GM12878 (cell line): ENCODE data around the gene UACA. TPM values are rescaled to one million over a fixed set of nuclear protein-coding genes. Genes with fewer than 3 reads are reported as not detected.

ENCODE experiments used
- ATAC-seq: fragments of 200-7000 bp; cut with Tn5 transposase; 3 replicates; pipeline ENCODE4 v1.9.1; 2020; ENCODE audit warnings: mild to moderate bottlenecking, moderate library complexity
- BruUV-seq: library from RNA; stranded (reverse); fragments of 400-500 nt; replicated peaks from 2 replicates; lab custom pipeline; 2021; lab: Mats Ljungman, UMichigan
- CTCF ChIA-PET: fragments of 300-600 bp; sonication (Branson Sonifier 250); formaldehyde crosslinking; extraction: SDS; loops from one replicate; lab custom pipeline; 2021; ENCODE audit warnings: inconsistent platforms; lab: Yijun Ruan, JAX
- POLR2A ChIA-PET: fragments of 350-600 bp; formaldehyde crosslinking; extraction: SDS; loops from one replicate; lab custom pipeline; 2021; ENCODE audit warnings: inconsistent platforms; lab: Charles Lee
- RAD21 ChIA-PET: fragments of 300-600 bp; sonication (Branson Sonifier 250); formaldehyde crosslinking; loops from one replicate; lab custom pipeline; 2023; ENCODE audit warnings: antibody characterized with exemption; ENCODE audit not compliant: unreplicated experiment; lab: Charles Lee
- SMC1A ChIA-PET: fragments of 300-600 bp; sonication (Branson Sonifier 250); formaldehyde crosslinking; loops from one replicate; lab custom pipeline; 2023; ENCODE audit not compliant: unreplicated experiment, uncharacterized antibody; lab: Charles Lee
- DNase-seq: peaks from one replicate; pipeline ENCODE4 v3.0.0-alpha.2; 2011; ENCODE audit warnings: low read depth, low spot score
- FAIRE-seq: peaks from 3 replicates; lab custom pipeline; 2011; peaks lifted over from hg19 to GRCh38; lab: Jason Lieb, UNC
- H2AFZ ChIP-seq: 2 replicates; pipeline ENCODE4 v1.6.0; 2011; ENCODE audit warnings: low read depth, low read length, control low read depth; ENCODE audit not compliant: control insufficient read depth
- H3K27ac ChIP-seq: 2 replicates; pipeline ENCODE4 v1.5.1; 2011; ENCODE audit warnings: control low read depth; ENCODE audit not compliant: control insufficient read depth, insufficient read depth
- H3K27me3 ChIP-seq, 2 experiments: replicated peaks in 1 of 2; 2 replicates each; pipeline versions ENCODE4 v1.6.0 to v1.6.1; 2011; ENCODE audit warnings: low read length in 1 of 2; ENCODE audit not compliant: control insufficient read depth in 2 of 2, insufficient read depth in 2 of 2
- H3K36me3 ChIP-seq, 2 experiments: 2 replicates each; pipeline ENCODE4 v1.5.1; 2011; ENCODE audit warnings: low read length in 1 of 2; ENCODE audit not compliant: control insufficient read depth in 2 of 2, insufficient read depth in 2 of 2
- H3K4me1 ChIP-seq: 2 replicates; pipeline ENCODE4 v1.6.1; 2011; ENCODE audit warnings: mild to moderate bottlenecking, low read length, moderate library complexity, mixed read lengths; ENCODE audit not compliant: control insufficient read depth, insufficient read depth
- H3K4me2 ChIP-seq: 2 replicates; pipeline ENCODE4 v1.6.0; 2011; ENCODE audit warnings: control low read depth; ENCODE audit not compliant: control insufficient read depth, insufficient read depth
- H3K4me3 ChIP-seq: fragments of 200-600 bp; sonication (generic); 2 replicates; pipeline ENCODE4 v1.5.1; 2016
- H3K79me2 ChIP-seq: 2 replicates; pipeline ENCODE4 v1.6.0; 2011; ENCODE audit warnings: low read length; ENCODE audit not compliant: control insufficient read depth, insufficient read depth
- H3K9ac ChIP-seq: 2 replicates; pipeline ENCODE4 v1.8.0; 2011; ENCODE audit warnings: low read length, control low read depth, mixed read lengths; ENCODE audit not compliant: control insufficient read depth, insufficient read depth
- H3K9me3 ChIP-seq: replicated peaks from 3 replicates; pipeline ENCODE4 v1.5.1; 2011; ENCODE audit warnings: mild to moderate bottlenecking, low read length; ENCODE audit not compliant: control insufficient read depth, insufficient read depth
- H4K20me1 ChIP-seq: 2 replicates; pipeline ENCODE4 v1.6.0; 2011; ENCODE audit not compliant: control insufficient read depth, insufficient read depth
- EED ChIP-seq: sonication (generic); IDR thresholded peaks from 2 replicates; pipeline ENCODE4 v1.6.1; 2016; ENCODE audit warnings: antibody characterized with exemption, low read depth
- SIN3A ChIP-seq: IDR thresholded peaks from 2 replicates; pipeline ENCODE4 v1.6.1; 2012; ENCODE audit warnings: low read depth, low read length, improper control_type of control experiment
- TCF12 ChIP-seq: IDR thresholded peaks from 2 replicates; pipeline ENCODE4 v1.6.1; 2011; ENCODE audit warnings: low read depth, mild to moderate bottlenecking, low read length
- ZNF24 ChIP-seq: fragments of 450-650 bp; IDR thresholded peaks from 2 replicates; pipeline ENCODE4 v1.6.1; 2017; ENCODE audit warnings: antibody characterized with exemption, mild to moderate bottlenecking
- WGBS: methylation state at CpG from one replicate; pipeline ENCODE4 v1.1.6; 2016; ENCODE audit warnings: low lambda C conversion rate; ENCODE audit not compliant: insufficient replicate concordance, insufficient coverage; ENCODE audit errors: missing lambda C conversion rate; 5-methylcytosine and 5-hydroxymethylcytosine counted together
- in situ Hi-C: fragments of 300-500 bp; cut with MboI; formaldehyde crosslinking; loops from 9 replicates; pipeline ENCODE4 v1.14.3; 2018; ENCODE audit warnings: mixed read lengths
- intact Hi-C: fragments of 100-400 bp; cut with micrococcal nuclease; formaldehyde crosslinking; loops from one replicate; pipeline ENCODE4 v1.14.2; 2022; ENCODE audit not compliant: unreplicated experiment
- polyA plus RNA-seq, 11 experiments: library from polyadenylated mRNA; depleted of rRNA in 4 of 11; unstranded in 6 of 11; stranded (reverse) in 5 of 11; fragments of >200 nt; fragmentation: Nextera tagmentation in 4 of 11; fragmentation: Illumina TruSeq in 1 of 11; extraction: Ambion mirVana in 4 of 11; extraction: Trizol in 1 of 11; gene quantifications; 1 replicate in 1 of 11; 2 replicates in 10 of 11; pipeline versions ENCODE4 v1.2.1 to v1.2.3, GENCODE V29; 2011 to 2016; ENCODE audit warnings: inconsistent platforms in 2 of 11, missing spikeins in 2 of 11, low read depth in 1 of 11
- total RNA-seq, 4 experiments: library from RNA; depleted of rRNA in 3 of 4; stranded (reverse); fragments of >200 nt in 3 of 4; fragmentation: Illumina TruSeq in 1 of 4; extraction: Trizol in 1 of 4; gene quantifications; 2 replicates each; pipeline versions ENCODE4 v1.2.1 to v1.2.3, GENCODE V29; 2013 to 2021
- TF ChIP-seq, protein P1 (sequence below): IDR thresholded peaks from 2 replicates; pipeline ENCODE4 v1.6.1; 2012; ENCODE audit warnings: low read depth, low read length, improper control_type of control experiment
- TF ChIP-seq, protein P2 (sequence below): fragments of 450-650 bp; IDR thresholded peaks from 2 replicates; pipeline ENCODE4 v1.6.1; 2016; ENCODE audit warnings: mild to moderate bottlenecking, moderate library complexity, borderline replicate concordance
- TF ChIP-seq, protein P3 (sequence below): IDR thresholded peaks from 2 replicates; pipeline ENCODE4 v1.6.1; 2012; ENCODE audit warnings: mild to moderate bottlenecking, low read depth, low read length

UACA gene
- total and polyA plus RNA-seq, 10 of the 15 experiments (the other 5 are each of a cell fraction or from before 2014, with no cell fraction given): 0.30 to 4.0 (median 2.0) TPM

DNA sequence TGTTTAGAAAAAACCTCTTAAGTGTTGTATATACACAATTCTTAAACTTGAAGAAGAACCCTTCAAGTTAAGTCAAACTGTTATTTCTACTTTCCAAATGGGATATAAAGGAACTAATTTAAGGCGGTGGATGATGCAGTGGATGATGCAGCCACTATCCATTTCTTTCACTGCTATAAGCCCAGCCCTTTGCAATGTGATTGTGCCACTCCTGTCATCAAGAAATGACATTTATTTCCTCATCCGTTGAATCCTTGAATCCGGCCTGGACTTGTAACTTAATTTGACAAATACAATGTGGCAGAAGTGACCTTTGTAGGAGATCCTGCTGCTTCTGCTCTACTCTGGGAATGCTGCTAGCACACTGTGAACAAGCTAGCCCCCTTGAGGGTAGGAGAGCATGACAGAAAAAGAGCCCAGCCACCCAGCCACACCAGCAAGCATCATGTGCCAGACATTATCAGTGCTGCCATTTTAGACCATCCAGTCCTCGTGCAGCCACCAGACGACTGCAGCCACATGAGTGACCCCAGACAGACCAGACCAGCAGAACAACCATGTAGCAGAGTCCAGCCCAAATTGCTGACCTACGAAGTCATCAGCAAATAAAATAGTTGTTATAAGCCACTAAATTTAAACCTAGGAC is 47.4 kb downstream of the UACA start:
- FAIRE-seq (no peak), DNase-seq (no peak), ATAC-seq (no peak)
- no peak overlapping the region for H3K27ac ChIP-seq
- H3K4me2 ChIP-seq: no peak overlapping the region
- CTCF ChIA-PET: interaction anchor here (0.5 to 1.3 kb wide), 2 partner anchors 9 to 309 kb away, joined by 3 to 6 read pairs; no protein-coding TSS in a partner anchor
- H3K9ac ChIP-seq: no peak overlapping the region
- TF ChIP-seq ZNF24: no peak
- TF ChIP-seq, protein P1, sequence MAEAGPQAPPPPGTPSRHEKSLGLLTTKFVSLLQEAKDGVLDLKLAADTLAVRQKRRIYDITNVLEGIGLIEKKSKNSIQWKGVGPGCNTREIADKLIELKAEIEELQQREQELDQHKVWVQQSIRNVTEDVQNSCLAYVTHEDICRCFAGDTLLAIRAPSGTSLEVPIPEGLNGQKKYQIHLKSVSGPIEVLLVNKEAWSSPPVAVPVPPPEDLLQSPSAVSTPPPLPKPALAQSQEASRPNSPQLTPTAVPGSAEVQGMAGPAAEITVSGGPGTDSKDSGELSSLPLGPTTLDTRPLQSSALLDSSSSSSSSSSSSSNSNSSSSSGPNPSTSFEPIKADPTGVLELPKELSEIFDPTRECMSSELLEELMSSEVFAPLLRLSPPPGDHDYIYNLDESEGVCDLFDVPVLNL: no peak
- TF ChIP-seq, all 136 proteins: peak for 0
- Histone ChIP-seq H3K27me3 (no peaks in the 10 kb centered on the region; a peak in 1 of 4 replicates), H3K36me3 (no peaks in the 10 kb centered on the region), H3K4me3 (no peak overlapping the region), H3K4me1 (no peaks in the 10 kb centered on the region), H3K9me3 (no peaks in the 10 kb centered on the region), H3K79me2 (no peaks in the 10 kb centered on the region), H2AFZ (no peak overlapping the region), H4K20me1 (no peaks in the 10 kb centered on the region)
- ChIA-PET SMC1A (no interaction called here), RAD21 (no interaction called here), POLR2A (no interaction called here)
- 64% methylated on average over 6 of the region's 6 CpGs for WGBS
- in situ Hi-C loops (no loop called here), intact Hi-C loops (no loop called here)
- BruUV-seq: no TSS peak

DNA sequence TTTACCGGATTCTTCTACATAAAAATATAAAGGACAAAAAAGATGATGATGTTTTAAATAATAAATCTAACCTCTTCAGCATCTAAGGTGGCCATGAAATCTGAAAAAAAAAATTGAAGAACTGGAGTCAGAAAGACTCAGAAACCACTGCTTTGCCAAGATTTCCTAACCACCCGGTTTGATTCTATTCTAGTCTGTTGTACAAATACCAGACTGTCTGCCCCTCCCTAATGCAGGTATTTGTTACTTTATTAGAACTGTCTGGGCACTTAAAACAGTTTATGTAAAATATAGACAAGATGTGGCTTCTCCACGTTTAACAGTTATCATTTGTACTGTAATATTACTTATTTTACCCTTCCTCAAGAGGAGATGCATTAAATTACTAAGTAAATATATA is 48.8 kb downstream of the UACA start:
- Histone ChIP-seq H3K9ac (no peak overlapping the region), H3K4me1 (no peaks in the 10 kb centered on the region), H3K4me2 (no peak overlapping the region), H3K27ac (no peak overlapping the region), H3K27me3 (no peaks in the 10 kb centered on the region; a peak in 1 of 4 replicates), H3K36me3 (no peaks in the 10 kb centered on the region), H4K20me1 (no peaks in the 10 kb centered on the region), H3K79me2 (no peaks in the 10 kb centered on the region), H3K9me3 (no peaks in the 10 kb centered on the region), H3K4me3 (no peak overlapping the region), H2AFZ (no peak overlapping the region)
- WGBS: 33% methylated on average over 3 of the region's 3 CpGs
- FAIRE-seq: no peak
- in situ Hi-C loops (no loop called here), intact Hi-C loops (no loop called here)
- no peak for ATAC-seq
- ChIA-PET RAD21 (no interaction called here), SMC1A (interaction anchor here (2.1 kb wide), 1 partner anchor 33 kb away, joined by 4 read pairs; no protein-coding TSS in a partner anchor), CTCF (interaction anchor here (1.3 to 3.3 kb wide), 2 partner anchors 8 to 10 kb away, joined by 6 to 18 read pairs; no protein-coding TSS in a partner anchor), POLR2A (no interaction called here)
- BruUV-seq: no TSS peak
- no peak for DNase-seq
- no peak for TF ChIP-seq TCF12
- no peak for TF ChIP-seq EED
- TF ChIP-seq SIN3A: no peak
- TF ChIP-seq, protein P2, sequence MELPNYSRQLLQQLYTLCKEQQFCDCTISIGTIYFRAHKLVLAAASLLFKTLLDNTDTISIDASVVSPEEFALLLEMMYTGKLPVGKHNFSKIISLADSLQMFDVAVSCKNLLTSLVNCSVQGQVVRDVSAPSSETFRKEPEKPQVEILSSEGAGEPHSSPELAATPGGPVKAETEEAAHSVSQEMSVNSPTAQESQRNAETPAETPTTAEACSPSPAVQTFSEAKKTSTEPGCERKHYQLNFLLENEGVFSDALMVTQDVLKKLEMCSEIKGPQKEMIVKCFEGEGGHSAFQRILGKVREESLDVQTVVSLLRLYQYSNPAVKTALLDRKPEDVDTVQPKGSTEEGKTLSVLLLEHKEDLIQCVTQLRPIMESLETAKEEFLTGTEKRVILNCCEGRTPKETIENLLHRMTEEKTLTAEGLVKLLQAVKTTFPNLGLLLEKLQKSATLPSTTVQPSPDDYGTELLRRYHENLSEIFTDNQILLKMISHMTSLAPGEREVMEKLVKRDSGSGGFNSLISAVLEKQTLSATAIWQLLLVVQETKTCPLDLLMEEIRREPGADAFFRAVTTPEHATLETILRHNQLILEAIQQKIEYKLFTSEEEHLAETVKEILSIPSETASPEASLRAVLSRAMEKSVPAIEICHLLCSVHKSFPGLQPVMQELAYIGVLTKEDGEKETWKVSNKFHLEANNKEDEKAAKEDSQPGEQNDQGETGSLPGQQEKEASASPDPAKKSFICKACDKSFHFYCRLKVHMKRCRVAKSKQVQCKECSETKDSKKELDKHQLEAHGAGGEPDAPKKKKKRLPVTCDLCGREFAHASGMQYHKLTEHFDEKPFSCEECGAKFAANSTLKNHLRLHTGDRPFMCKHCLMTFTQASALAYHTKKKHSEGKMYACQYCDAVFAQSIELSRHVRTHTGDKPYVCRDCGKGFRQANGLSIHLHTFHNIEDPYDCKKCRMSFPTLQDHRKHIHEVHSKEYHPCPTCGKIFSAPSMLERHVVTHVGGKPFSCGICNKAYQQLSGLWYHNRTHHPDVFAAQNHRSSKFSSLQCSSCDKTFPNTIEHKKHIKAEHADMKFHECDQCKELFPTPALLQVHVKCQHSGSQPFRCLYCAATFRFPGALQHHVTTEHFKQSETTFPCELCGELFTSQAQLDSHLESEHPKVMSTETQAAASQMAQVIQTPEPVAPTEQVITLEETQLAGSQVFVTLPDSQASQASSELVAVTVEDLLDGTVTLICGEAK: no peak
- TF ChIP-seq, protein P3, sequence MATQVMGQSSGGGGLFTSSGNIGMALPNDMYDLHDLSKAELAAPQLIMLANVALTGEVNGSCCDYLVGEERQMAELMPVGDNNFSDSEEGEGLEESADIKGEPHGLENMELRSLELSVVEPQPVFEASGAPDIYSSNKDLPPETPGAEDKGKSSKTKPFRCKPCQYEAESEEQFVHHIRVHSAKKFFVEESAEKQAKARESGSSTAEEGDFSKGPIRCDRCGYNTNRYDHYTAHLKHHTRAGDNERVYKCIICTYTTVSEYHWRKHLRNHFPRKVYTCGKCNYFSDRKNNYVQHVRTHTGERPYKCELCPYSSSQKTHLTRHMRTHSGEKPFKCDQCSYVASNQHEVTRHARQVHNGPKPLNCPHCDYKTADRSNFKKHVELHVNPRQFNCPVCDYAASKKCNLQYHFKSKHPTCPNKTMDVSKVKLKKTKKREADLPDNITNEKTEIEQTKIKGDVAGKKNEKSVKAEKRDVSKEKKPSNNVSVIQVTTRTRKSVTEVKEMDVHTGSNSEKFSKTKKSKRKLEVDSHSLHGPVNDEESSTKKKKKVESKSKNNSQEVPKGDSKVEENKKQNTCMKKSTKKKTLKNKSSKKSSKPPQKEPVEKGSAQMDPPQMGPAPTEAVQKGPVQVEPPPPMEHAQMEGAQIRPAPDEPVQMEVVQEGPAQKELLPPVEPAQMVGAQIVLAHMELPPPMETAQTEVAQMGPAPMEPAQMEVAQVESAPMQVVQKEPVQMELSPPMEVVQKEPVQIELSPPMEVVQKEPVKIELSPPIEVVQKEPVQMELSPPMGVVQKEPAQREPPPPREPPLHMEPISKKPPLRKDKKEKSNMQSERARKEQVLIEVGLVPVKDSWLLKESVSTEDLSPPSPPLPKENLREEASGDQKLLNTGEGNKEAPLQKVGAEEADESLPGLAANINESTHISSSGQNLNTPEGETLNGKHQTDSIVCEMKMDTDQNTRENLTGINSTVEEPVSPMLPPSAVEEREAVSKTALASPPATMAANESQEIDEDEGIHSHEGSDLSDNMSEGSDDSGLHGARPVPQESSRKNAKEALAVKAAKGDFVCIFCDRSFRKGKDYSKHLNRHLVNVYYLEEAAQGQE: no peak
